ENCODE results near the gene CREBBP.

DNA sequence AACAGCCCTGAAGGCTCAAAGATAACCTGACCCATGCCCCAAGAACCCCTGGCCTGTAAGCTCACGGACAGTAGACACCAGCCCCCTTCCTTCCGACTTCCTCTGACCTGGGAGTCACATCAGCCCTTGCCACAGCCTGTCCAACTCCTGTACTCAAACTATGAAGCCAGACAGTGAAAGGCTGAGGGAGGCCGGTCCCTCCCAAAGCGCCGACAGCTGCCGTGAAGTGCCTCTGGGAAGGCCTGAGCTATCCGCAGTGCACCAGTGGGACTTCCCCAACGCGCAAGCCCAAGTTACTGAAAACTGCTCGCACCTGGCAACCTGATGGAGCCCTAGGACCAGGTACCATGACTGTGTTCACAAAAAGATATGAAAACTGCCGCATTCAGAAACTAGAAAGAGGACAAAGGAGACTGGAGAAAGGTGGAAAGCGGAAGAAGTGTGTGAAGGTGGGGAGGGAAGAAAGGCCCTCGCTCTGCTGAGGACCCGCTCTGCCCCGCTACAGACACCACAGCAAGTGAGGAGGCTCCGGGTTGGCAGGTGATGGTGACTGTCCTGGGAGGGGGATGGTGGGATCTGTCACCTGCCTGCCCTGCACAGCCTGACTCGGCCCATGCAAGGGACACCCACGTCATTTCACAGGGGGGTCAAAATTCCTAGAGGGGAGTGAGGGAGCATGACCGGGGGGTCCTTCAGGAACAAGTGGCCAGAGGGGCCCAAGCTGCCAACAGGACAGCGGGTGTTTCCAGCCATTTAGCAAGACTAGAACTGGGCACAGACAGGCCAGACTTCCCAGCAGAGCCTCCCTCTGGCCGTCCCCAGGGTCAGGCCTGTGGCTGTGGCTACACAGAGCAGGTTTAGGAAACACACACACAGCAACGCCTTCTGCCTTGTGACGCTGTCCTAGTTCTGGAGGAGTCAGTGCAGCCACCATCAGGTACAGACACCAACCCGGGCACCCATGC is 150.1 kb downstream of the CREBBP start:
- TF ChIP-seq, protein P1, sequence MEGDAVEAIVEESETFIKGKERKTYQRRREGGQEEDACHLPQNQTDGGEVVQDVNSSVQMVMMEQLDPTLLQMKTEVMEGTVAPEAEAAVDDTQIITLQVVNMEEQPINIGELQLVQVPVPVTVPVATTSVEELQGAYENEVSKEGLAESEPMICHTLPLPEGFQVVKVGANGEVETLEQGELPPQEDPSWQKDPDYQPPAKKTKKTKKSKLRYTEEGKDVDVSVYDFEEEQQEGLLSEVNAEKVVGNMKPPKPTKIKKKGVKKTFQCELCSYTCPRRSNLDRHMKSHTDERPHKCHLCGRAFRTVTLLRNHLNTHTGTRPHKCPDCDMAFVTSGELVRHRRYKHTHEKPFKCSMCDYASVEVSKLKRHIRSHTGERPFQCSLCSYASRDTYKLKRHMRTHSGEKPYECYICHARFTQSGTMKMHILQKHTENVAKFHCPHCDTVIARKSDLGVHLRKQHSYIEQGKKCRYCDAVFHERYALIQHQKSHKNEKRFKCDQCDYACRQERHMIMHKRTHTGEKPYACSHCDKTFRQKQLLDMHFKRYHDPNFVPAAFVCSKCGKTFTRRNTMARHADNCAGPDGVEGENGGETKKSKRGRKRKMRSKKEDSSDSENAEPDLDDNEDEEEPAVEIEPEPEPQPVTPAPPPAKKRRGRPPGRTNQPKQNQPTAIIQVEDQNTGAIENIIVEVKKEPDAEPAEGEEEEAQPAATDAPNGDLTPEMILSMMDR (conservative IDR thresholded peaks at IDR 0.05 in 1 of 2, IDR thresholded peaks at IDR 0.05 in 1 of 2; ENCODE audit: low read depth in 1 of 2, low read length in 2 of 2): no peak
- no peak for TF ChIP-seq EZH2 (IDR thresholded peaks at IDR 0.05; ENCODE audit: low read length, missing control alignments)
